Right atrium auricular region (tissue), 2 donors: ENCODE measurements around the gene ZNF691. TPM values are rescaled to one million over a fixed set of nuclear protein-coding genes. Genes with fewer than 3 reads are reported as not detected.

Experiments
- DNase-seq: peaks from one replicate; pipeline ENCODE4 v3.0.0-alpha.2; 2019; ENCODE audit warnings: low spot score
- H3K27ac ChIP-seq, 2 donors: fragments of 200-600 bp; sonication (generic); 1 replicate in 1 of 2; 2 replicates in 1 of 2; pipeline ENCODE4 v1.5.1; 2016 to 2019
- H3K27me3 ChIP-seq, 2 donors: fragments of 200-600 bp; sonication (generic); one replicate each; pipeline versions ENCODE4 v1.5.1 to v1.6.0; 2017 to 2019
- H3K36me3 ChIP-seq: fragments of 200-600 bp; sonication (generic); one replicate; pipeline ENCODE4 v1.5.1; 2016
- H3K4me1 ChIP-seq, 2 donors: fragments of 200-600 bp; sonication (generic); one replicate each; pipeline versions ENCODE4 v1.5.1 to v1.6.0; 2017 to 2019
- H3K4me3 ChIP-seq, 2 donors: fragments of 200-600 bp; sonication (generic); 1 replicate in 1 of 2; 2 replicates in 1 of 2; pipeline ENCODE4 v1.5.1; 2017 to 2019; ENCODE audit warnings: mild to moderate bottlenecking in 1 of 2, moderate library complexity in 1 of 2
- H3K9me3 ChIP-seq, 2 donors: fragments of 200-600 bp; sonication (generic); one replicate each; pipeline ENCODE4 v1.5.1; 2019
- total RNA-seq, 2 donors: library from RNA; depleted of rRNA; stranded (reverse); fragments of >200 nt; gene quantifications; one replicate each; pipeline ENCODE4 v1.1.0, GENCODE V29; 2016
- TF ChIP-seq, protein P1 (sequence below), 2 donors: fragments of 200-600 bp; sonication (generic); IDR thresholded peaks; one replicate each; pipeline ENCODE4 v1.5.1; 2019; ENCODE audit warnings: antibody characterized with exemption in 2 of 2

The ZNF691 gene
- total RNA-seq, 2 donors from 2014 or later = 10.2 to 11.6 TPM

DNA sequence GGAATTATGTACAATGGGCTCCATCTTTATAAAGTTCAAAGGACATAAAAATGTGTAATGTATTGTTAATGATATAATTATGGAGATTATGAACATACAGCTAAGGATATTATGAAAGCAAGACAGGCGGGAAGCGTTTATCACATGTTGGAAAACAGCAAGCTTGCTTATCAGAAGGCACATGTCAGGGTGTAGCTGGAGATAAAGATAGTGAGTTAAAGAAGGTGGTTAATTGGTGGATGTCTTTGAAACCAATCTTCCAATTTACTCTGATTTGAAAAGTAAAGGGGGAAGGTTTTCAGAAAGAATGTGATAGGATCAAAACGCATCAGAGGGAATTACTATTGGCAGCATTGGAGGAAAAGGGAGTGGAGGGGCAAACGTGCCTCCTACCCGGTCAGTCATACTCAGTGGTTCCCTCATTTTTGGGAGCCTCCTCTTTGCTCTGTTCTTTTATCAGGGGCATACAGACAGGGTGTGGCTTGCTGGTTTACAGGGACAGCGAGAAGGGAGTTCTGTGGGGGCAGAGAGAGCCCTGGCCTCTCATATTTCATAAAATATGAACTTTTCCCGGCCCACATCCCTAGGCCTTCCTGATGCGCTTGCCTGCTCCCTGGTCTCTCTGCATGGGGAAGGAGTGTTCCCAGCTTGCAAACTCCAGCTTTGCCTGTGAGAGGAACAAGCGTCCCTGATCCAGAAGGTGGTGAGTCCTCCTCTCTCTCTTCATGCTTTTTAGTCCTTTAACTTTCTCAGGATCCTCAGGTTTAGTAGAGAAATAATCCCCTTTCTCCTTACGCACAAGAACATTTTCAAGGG is 21.2 kb upstream of the ZNF691 start:
- no peak overlapping the region for H3K27ac ChIP-seq
- H3K36me3 ChIP-seq = no peaks in the 10 kb centered on the region
- TF ChIP-seq, protein P1, sequence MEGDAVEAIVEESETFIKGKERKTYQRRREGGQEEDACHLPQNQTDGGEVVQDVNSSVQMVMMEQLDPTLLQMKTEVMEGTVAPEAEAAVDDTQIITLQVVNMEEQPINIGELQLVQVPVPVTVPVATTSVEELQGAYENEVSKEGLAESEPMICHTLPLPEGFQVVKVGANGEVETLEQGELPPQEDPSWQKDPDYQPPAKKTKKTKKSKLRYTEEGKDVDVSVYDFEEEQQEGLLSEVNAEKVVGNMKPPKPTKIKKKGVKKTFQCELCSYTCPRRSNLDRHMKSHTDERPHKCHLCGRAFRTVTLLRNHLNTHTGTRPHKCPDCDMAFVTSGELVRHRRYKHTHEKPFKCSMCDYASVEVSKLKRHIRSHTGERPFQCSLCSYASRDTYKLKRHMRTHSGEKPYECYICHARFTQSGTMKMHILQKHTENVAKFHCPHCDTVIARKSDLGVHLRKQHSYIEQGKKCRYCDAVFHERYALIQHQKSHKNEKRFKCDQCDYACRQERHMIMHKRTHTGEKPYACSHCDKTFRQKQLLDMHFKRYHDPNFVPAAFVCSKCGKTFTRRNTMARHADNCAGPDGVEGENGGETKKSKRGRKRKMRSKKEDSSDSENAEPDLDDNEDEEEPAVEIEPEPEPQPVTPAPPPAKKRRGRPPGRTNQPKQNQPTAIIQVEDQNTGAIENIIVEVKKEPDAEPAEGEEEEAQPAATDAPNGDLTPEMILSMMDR (IDR thresholded peaks at IDR 0.05) = no peak
- H3K9me3 ChIP-seq = no peaks in the 10 kb centered on the region
- peaks cover 0 to 4% of the 10 kb centered on the region in 2 donors for H3K4me1 ChIP-seq
- DNase-seq = no peak
- H3K27me3 ChIP-seq = no peaks in the 10 kb centered on the region
- no peak overlapping the region for H3K4me3 ChIP-seq

GRCh38 chr1:42830631-42831030 is 15.8 kb upstream of the ZNF691 start:
- DNase-seq = no peak
- H3K9me3 ChIP-seq = no peaks in the 10 kb centered on the region
- TF ChIP-seq, protein P1 (IDR thresholded peaks at IDR 0.05) = no peak
- H3K36me3 ChIP-seq = no peaks in the 10 kb centered on the region
- H3K27me3 ChIP-seq = no peaks in the 10 kb centered on the region
- no peak overlapping the region for H3K27ac ChIP-seq
- H3K4me1 ChIP-seq = no peaks in the 10 kb centered on the region
- no peak overlapping the region for H3K4me3 ChIP-seq

- no peaks in the 10 kb centered on the region for H3K4me1 ChIP-seq
- no peak for DNase-seq
- no peaks in the 10 kb centered on the region for H3K36me3 ChIP-seq
- H3K9me3 ChIP-seq = no peaks in the 10 kb centered on the region
- H3K27ac ChIP-seq = no peak overlapping the region
- TF ChIP-seq, protein P1 (IDR thresholded peaks at IDR 0.05) = no peak
- no peaks in the 10 kb centered on the region for H3K27me3 ChIP-seq
- H3K4me3 ChIP-seq = no peak overlapping the region
These were observed 15.1 kb upstream of the ZNF691 start for GRCh38 chr1:42831273-42831672.

GRCh38 chr1:42832641-42833240 is 13.7 kb upstream of the ZNF691 start:
- Histone ChIP-seq H3K9me3 (no peaks in the 10 kb centered on the region), H3K4me3 (no peak overlapping the region), H3K4me1 (no peaks in the 10 kb centered on the region), H3K27ac (no peak overlapping the region), H3K27me3 (no peaks in the 10 kb centered on the region), H3K36me3 (no peaks in the 10 kb centered on the region)
- TF ChIP-seq, protein P1 (IDR thresholded peaks at IDR 0.05) = no peak
- DNase-seq = no peak

- Histone ChIP-seq H3K36me3 (no peaks in the 10 kb centered on the region), H3K27ac (no peak overlapping the region), H3K4me3 (no peak overlapping the region), H3K9me3 (no peaks in the 10 kb centered on the region), H3K27me3 (no peaks in the 10 kb centered on the region), H3K4me1 (no peaks in the 10 kb centered on the region)
- no peak for DNase-seq
- TF ChIP-seq, protein P1 (IDR thresholded peaks at IDR 0.05) = no peak
These were observed 12.4 kb upstream of the ZNF691 start for GRCh38 chr1:42833981-42834380.
